ENCODE data around the gene SIX5.
"Not testable (repeated sequence)": the region's sequence is repeated elsewhere in the genome, so short reads cannot be mapped to it uniquely, and the experiment has no call there.

SIX5 gene

GRCh38 chr19:45809643-45810159 lies 40.6 kb upstream of the SIX5 start:
- no peak overlapping the region for H3K4me3 ChIP-seq (ENCODE audit: low read depth in 1 of 2, low read length in 2 of 2)
- H3K4me1 ChIP-seq (ENCODE audit: control insufficient read depth in 1 of 2, insufficient read depth in 2 of 2, low read length in 2 of 2): peaks cover 3 to 4% of the 10 kb centered on the region in 2 donors
- no peaks in the 10 kb centered on the region for H3K27me3 ChIP-seq (ENCODE audit: control insufficient read depth in 1 of 2, insufficient read depth in 2 of 2, low read length in 2 of 2)
- no peaks in the 10 kb centered on the region for H3K9me3 ChIP-seq (ENCODE audit: control insufficient read depth in 1 of 2, low read length in 2 of 2)
- H3K36me3 ChIP-seq (ENCODE audit: control insufficient read depth in 1 of 2, insufficient read depth in 2 of 2, low read length in 2 of 2): no peaks in the 10 kb centered on the region
- H3K9ac ChIP-seq (ENCODE audit: low read depth in 1 of 2, low read length in 2 of 2): no peak overlapping the region
- no peak overlapping the region for H3K27ac ChIP-seq (ENCODE audit: low read depth, low read length)

- no peaks in the 10 kb centered on the region for H3K9me3 ChIP-seq (ENCODE audit: control insufficient read depth in 1 of 2, low read length in 2 of 2)
- H3K27ac ChIP-seq (ENCODE audit: low read depth, low read length): no peak overlapping the region
- peaks cover 3 to 4% of the 10 kb centered on the region in 2 donors for H3K4me1 ChIP-seq (ENCODE audit: control insufficient read depth in 1 of 2, insufficient read depth in 2 of 2, low read length in 2 of 2)
- H3K9ac ChIP-seq (ENCODE audit: low read depth in 1 of 2, low read length in 2 of 2): no peak overlapping the region
- no peak overlapping the region for H3K4me3 ChIP-seq (ENCODE audit: low read depth in 1 of 2, low read length in 2 of 2)
- H3K36me3 ChIP-seq (ENCODE audit: control insufficient read depth in 1 of 2, insufficient read depth in 2 of 2, low read length in 2 of 2): no peaks in the 10 kb centered on the region
- peaks cover 0 to 5% of the 10 kb centered on the region in 2 donors for H3K27me3 ChIP-seq (ENCODE audit: control insufficient read depth in 1 of 2, insufficient read depth in 2 of 2, low read length in 2 of 2)
These were observed 36.7 kb upstream of the SIX5 start for GRCh38 chr19:45805719-45806118.

- no peak overlapping the region for H3K27ac ChIP-seq (ENCODE audit: low read depth, low read length)
- H3K27me3 ChIP-seq (ENCODE audit: control insufficient read depth in 1 of 2, insufficient read depth in 2 of 2, low read length in 2 of 2): peaks cover 0 to 5% of the 10 kb centered on the region in 2 donors
- no peaks in the 10 kb centered on the region for H3K36me3 ChIP-seq (ENCODE audit: control insufficient read depth in 1 of 2, insufficient read depth in 2 of 2, low read length in 2 of 2)
These were observed 35.8 kb upstream of the SIX5 start for GRCh38 chr19:45804959-45805230.

GRCh38 chr19:45804140-45804958 lies 35.3 kb upstream of the SIX5 start:
- H3K27me3 ChIP-seq (ENCODE audit: control insufficient read depth in 1 of 2, insufficient read depth in 2 of 2, low read length in 2 of 2): peaks cover 0 to 5% of the 10 kb centered on the region in 2 donors
- no peak overlapping the region for H3K9ac ChIP-seq (ENCODE audit: low read depth in 1 of 2, low read length in 2 of 2)
- no peaks in the 10 kb centered on the region for H3K36me3 ChIP-seq (ENCODE audit: control insufficient read depth in 1 of 2, insufficient read depth in 2 of 2, low read length in 2 of 2)
- H3K27ac ChIP-seq (ENCODE audit: low read depth, low read length): no peak overlapping the region
- H3K4me1 ChIP-seq (ENCODE audit: control insufficient read depth in 1 of 2, insufficient read depth in 2 of 2, low read length in 2 of 2): no peaks in the 10 kb centered on the region
- no peaks in the 10 kb centered on the region for H3K9me3 ChIP-seq (ENCODE audit: control insufficient read depth in 1 of 2, low read length in 2 of 2)
- H3K4me3 ChIP-seq (ENCODE audit: low read depth in 1 of 2, low read length in 2 of 2): no peak overlapping the region

More at GRCh38 chr19:45804959-45805230, 35.8 kb upstream of the SIX5 start:
- H3K4me1 ChIP-seq (ENCODE audit: control insufficient read depth in 1 of 2, insufficient read depth in 2 of 2, low read length in 2 of 2): peaks cover 3 to 4% of the 10 kb centered on the region in 2 donors
- no peaks in the 10 kb centered on the region for H3K9me3 ChIP-seq (ENCODE audit: control insufficient read depth in 1 of 2, low read length in 2 of 2)
- no peak overlapping the region for H3K4me3 ChIP-seq (ENCODE audit: low read depth in 1 of 2, low read length in 2 of 2)
- no peak overlapping the region for H3K9ac ChIP-seq (ENCODE audit: low read depth in 1 of 2, low read length in 2 of 2)

GRCh38 chr19:45801603-45802175 lies 32.6 kb upstream of the SIX5 start:
- H3K27ac ChIP-seq (ENCODE audit: low read depth, low read length): no peak overlapping the region
- H3K4me1 ChIP-seq (ENCODE audit: control insufficient read depth in 1 of 2, insufficient read depth in 2 of 2, low read length in 2 of 2): no peaks in the 10 kb centered on the region
- no peak overlapping the region for H3K9ac ChIP-seq (ENCODE audit: low read depth in 1 of 2, low read length in 2 of 2)
- no peak overlapping the region for H3K4me3 ChIP-seq (ENCODE audit: low read depth in 1 of 2, low read length in 2 of 2)
- no peaks in the 10 kb centered on the region for H3K9me3 ChIP-seq (ENCODE audit: control insufficient read depth in 1 of 2, low read length in 2 of 2)
- peaks cover 0 to 5% of the 10 kb centered on the region in 2 donors for H3K27me3 ChIP-seq (ENCODE audit: control insufficient read depth in 1 of 2, insufficient read depth in 2 of 2, low read length in 2 of 2)
- H3K36me3 ChIP-seq (ENCODE audit: control insufficient read depth in 1 of 2, insufficient read depth in 2 of 2, low read length in 2 of 2): no peaks in the 10 kb centered on the region

- H3K27me3 ChIP-seq (ENCODE audit: control insufficient read depth in 1 of 2, insufficient read depth in 2 of 2, low read length in 2 of 2): peaks cover 0 to 5% of the 10 kb centered on the region in 2 donors
- H3K9ac ChIP-seq (ENCODE audit: low read depth in 1 of 2, low read length in 2 of 2): no peak overlapping the region
- no peaks in the 10 kb centered on the region for H3K9me3 ChIP-seq (ENCODE audit: control insufficient read depth in 1 of 2, low read length in 2 of 2)
- H3K4me1 ChIP-seq (ENCODE audit: control insufficient read depth in 1 of 2, insufficient read depth in 2 of 2, low read length in 2 of 2): no peaks in the 10 kb centered on the region
- H3K27ac ChIP-seq (ENCODE audit: low read depth, low read length): no peak overlapping the region
- no peak overlapping the region for H3K4me3 ChIP-seq (ENCODE audit: low read depth in 1 of 2, low read length in 2 of 2)
- H3K36me3 ChIP-seq (ENCODE audit: control insufficient read depth in 1 of 2, insufficient read depth in 2 of 2, low read length in 2 of 2): no peaks in the 10 kb centered on the region
These were observed 31.1 kb upstream of the SIX5 start for GRCh38 chr19:45800070-45800553.

- not testable (repeated sequence) for H3K4me3 ChIP-seq (ENCODE audit: low read depth in 1 of 2, low read length in 2 of 2); H3K9ac ChIP-seq (ENCODE audit: low read depth in 1 of 2, low read length in 2 of 2); H3K4me1 ChIP-seq (ENCODE audit: control insufficient read depth in 1 of 2, insufficient read depth in 2 of 2, low read length in 2 of 2); H3K9me3 ChIP-seq (ENCODE audit: control insufficient read depth in 1 of 2, low read length in 2 of 2); H3K27me3 ChIP-seq (ENCODE audit: control insufficient read depth in 1 of 2, insufficient read depth in 2 of 2, low read length in 2 of 2); H3K36me3 ChIP-seq (ENCODE audit: control insufficient read depth in 1 of 2, insufficient read depth in 2 of 2, low read length in 2 of 2); H3K27ac ChIP-seq (ENCODE audit: low read depth, low read length)
These were observed 30.5 kb upstream of the SIX5 start for GRCh38 chr19:45799541-45799940.

GRCh38 chr19:45798995-45799517 lies 30.0 kb upstream of the SIX5 start:
- no peaks in the 10 kb centered on the region for H3K4me1 ChIP-seq (ENCODE audit: control insufficient read depth in 1 of 2, insufficient read depth in 2 of 2, low read length in 2 of 2)
- no peak overlapping the region for H3K4me3 ChIP-seq (ENCODE audit: low read depth in 1 of 2, low read length in 2 of 2)
- H3K9ac ChIP-seq (ENCODE audit: low read depth in 1 of 2, low read length in 2 of 2): no peak overlapping the region
- H3K36me3 ChIP-seq (ENCODE audit: control insufficient read depth in 1 of 2, insufficient read depth in 2 of 2, low read length in 2 of 2): no peaks in the 10 kb centered on the region
- peaks cover 0 to 5% of the 10 kb centered on the region in 2 donors for H3K27me3 ChIP-seq (ENCODE audit: control insufficient read depth in 1 of 2, insufficient read depth in 2 of 2, low read length in 2 of 2)
- no peak overlapping the region for H3K27ac ChIP-seq (ENCODE audit: low read depth, low read length)
- H3K9me3 ChIP-seq (ENCODE audit: control insufficient read depth in 1 of 2, low read length in 2 of 2): no peaks in the 10 kb centered on the region

GRCh38 chr19:45794627-45795026 lies 25.6 kb upstream of the SIX5 start:
- Histone ChIP-seq H3K9ac (ENCODE audit: low read depth in 1 of 2, low read length in 2 of 2) (no peak overlapping the region), H3K4me1 (ENCODE audit: control insufficient read depth in 1 of 2, insufficient read depth in 2 of 2, low read length in 2 of 2) (peaks cover 16 to 20% of the 10 kb centered on the region in 2 donors), H3K36me3 (ENCODE audit: control insufficient read depth in 1 of 2, insufficient read depth in 2 of 2, low read length in 2 of 2) (peaks cover 0 to 4% of the 10 kb centered on the region in 2 donors), H3K9me3 (ENCODE audit: control insufficient read depth in 1 of 2, low read length in 2 of 2) (no peaks in the 10 kb centered on the region), H3K27me3 (ENCODE audit: control insufficient read depth in 1 of 2, insufficient read depth in 2 of 2, low read length in 2 of 2) (no peaks in the 10 kb centered on the region), H3K27ac (ENCODE audit: low read depth, low read length) (no peak overlapping the region), H3K4me3 (ENCODE audit: low read depth in 1 of 2, low read length in 2 of 2) (no peak overlapping the region)

- no peak overlapping the region for H3K9ac ChIP-seq (ENCODE audit: low read depth in 1 of 2, low read length in 2 of 2)
- H3K4me3 ChIP-seq (ENCODE audit: low read depth in 1 of 2, low read length in 2 of 2): no peak overlapping the region
- H3K4me1 ChIP-seq (ENCODE audit: control insufficient read depth in 1 of 2, insufficient read depth in 2 of 2, low read length in 2 of 2): peaks cover 16 to 20% of the 10 kb centered on the region in 2 donors
- no peaks in the 10 kb centered on the region for H3K9me3 ChIP-seq (ENCODE audit: control insufficient read depth in 1 of 2, low read length in 2 of 2)
- H3K27ac ChIP-seq (ENCODE audit: low read depth, low read length): no peak overlapping the region
- no peaks in the 10 kb centered on the region for H3K27me3 ChIP-seq (ENCODE audit: control insufficient read depth in 1 of 2, insufficient read depth in 2 of 2, low read length in 2 of 2)
- peaks cover 4 to 7% of the 10 kb centered on the region in 2 donors for H3K36me3 ChIP-seq (ENCODE audit: control insufficient read depth in 1 of 2, insufficient read depth in 2 of 2, low read length in 2 of 2)
These were observed 24.8 kb upstream of the SIX5 start for GRCh38 chr19:45793876-45794275.
